GM18517 (cell line): ENCODE results near the gene ZBTB20.

Experiments used
- ATAC-seq: cut with Tn5 transposase; IDR thresholded peaks from one replicate; pipeline ENCODE4 v1.9.1; 2021; ENCODE audit warnings: mild to moderate bottlenecking, moderate library complexity; ENCODE audit not compliant: unreplicated experiment

Gene ZBTB20

GRCh38 chr3:114794894-114795630, 352.0 kb downstream of the ZBTB20 start:
- ATAC-seq = no peak

GRCh38 chr3:114792159-114792918, 354.7 kb downstream of the ZBTB20 start:
- ATAC-seq = no peak

- no peak for ATAC-seq
Observed at GRCh38 chr3:114790752-114791151, 356.3 kb downstream of the ZBTB20 start.

- no peak for ATAC-seq
Observed at GRCh38 chr3:114789803-114790202, 357.3 kb downstream of the ZBTB20 start.

- no peak for ATAC-seq
Observed at GRCh38 chr3:114775395-114775794, 371.7 kb downstream of the ZBTB20 start.

- no peak for ATAC-seq
Observed at GRCh38 chr3:114770874-114771273, 376.2 kb downstream of the ZBTB20 start.

GRCh38 chr3:114764056-114764492, 383.0 kb downstream of the ZBTB20 start:
- ATAC-seq = no peak

GRCh38 chr3:114762144-114762543, 384.9 kb downstream of the ZBTB20 start:
- ATAC-seq = no peak

- no peak for ATAC-seq
Observed at GRCh38 chr3:114760679-114761078, 386.4 kb downstream of the ZBTB20 start.

- no peak for ATAC-seq
Observed at GRCh38 chr3:114758831-114759699, 388.0 kb downstream of the ZBTB20 start.

- ATAC-seq = peak; percentile 91
Observed at GRCh38 chr3:114756506-114757279, 390.4 kb downstream of the ZBTB20 start.

GRCh38 chr3:114746502-114746901, 400.6 kb downstream of the ZBTB20 start:
- ATAC-seq = peak; percentile 75

GRCh38 chr3:114745322-114746240, 401.5 kb downstream of the ZBTB20 start:
- no peak for ATAC-seq

GRCh38 chr3:114743746-114744485, 403.2 kb downstream of the ZBTB20 start:
- no peak for ATAC-seq

GRCh38 chr3:114741066-114741465, 406.0 kb downstream of the ZBTB20 start:
- no peak for ATAC-seq

- ATAC-seq = no peak
Observed at GRCh38 chr3:114739627-114740026, 407.5 kb downstream of the ZBTB20 start.

- no peak for ATAC-seq
Observed at GRCh38 chr3:114732353-114732752, 414.7 kb downstream of the ZBTB20 start.

GRCh38 chr3:114730397-114730796, 416.7 kb downstream of the ZBTB20 start:
- ATAC-seq = no peak

- ATAC-seq = no peak
Observed at GRCh38 chr3:114727373-114727772, 419.7 kb downstream of the ZBTB20 start.
